Stimulated activated CD4-positive, alpha-beta T cell treated with anti-CD3 and anti-CD28 coated beads, Interleukin-12 subunit alpha, Interleukin-12 subunit beta, amount 100 ng/mL, for 24 hours (primary cell): Measurements from ENCODE around the gene MKLN1.
"Not testable (repeated sequence)": the region's sequence is repeated elsewhere in the genome, so short reads cannot be mapped to it uniquely, and the experiment has no call there.

ENCODE experiments used
- DNase-seq, 2 experiments: peaks; one replicate each; pipeline ENCODE4 v3.0.0-alpha.2; 2020; ENCODE audit warnings: low read depth in 2 of 2

The MKLN1 gene

DNA sequence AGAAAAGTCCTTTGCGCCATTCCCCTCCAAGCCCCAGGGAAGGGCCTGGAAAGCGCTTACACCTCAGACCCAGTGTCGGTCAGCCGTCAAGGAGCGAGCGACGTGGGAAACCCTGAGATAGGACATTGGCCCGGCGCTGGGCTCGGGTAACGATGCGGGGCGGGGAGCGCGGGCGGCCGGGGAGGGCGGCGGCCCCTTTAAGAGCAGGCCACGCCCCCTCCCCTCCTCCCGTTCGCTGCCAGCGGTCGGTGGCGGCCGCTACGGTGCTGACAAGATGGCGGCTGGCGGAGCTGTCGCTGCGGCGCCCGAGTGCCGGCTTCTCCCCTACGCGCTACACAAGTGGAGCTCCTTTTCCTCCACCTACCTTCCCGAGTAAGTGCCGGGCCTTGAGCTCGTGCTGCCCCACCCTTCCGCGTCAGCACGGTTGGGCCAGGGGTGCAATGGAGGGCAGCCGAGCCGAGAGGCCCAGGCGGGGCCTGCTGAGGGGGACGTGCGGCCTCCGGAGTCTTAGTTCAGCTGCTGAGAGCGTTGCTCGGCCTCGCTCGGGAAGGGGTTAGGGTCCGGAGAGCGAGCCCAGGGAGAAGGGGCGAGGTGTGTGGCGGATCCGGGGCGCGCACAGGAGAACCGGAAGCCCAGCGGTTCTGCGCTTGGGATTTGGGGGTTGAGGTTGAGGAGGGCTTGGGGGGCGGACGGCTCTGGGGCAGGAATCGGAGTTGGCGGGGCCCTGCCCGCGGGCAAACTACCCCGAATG is at the start of gene MKLN1:
TSS of gene MKLN1 (plus strand) at position 251 of the 751 bp plus-strand sequence. CDS start at position 275, 24 bp downstream.
- DNase-seq: peak; percentile 78 to 89

DNA sequence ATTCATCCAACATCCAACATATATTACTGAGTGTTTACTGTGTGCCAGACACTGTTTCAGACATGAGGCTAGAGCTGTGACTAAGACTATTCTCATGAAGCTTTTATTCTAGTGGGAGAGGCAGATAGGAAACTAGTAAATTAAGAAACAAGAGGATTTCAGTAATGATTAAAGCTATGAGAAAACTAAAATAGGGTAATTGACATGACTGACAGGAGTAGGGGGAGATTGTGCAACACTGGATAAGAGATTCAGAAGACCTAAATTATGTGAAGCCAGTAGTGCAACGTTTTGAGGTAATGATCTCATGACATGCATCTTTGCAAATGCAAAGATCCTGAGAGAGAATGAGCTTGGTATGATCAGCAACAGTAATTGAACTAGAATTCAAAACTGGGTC is 48.6 kb upstream of the MKLN1 start:
- no peak for DNase-seq

DNA sequence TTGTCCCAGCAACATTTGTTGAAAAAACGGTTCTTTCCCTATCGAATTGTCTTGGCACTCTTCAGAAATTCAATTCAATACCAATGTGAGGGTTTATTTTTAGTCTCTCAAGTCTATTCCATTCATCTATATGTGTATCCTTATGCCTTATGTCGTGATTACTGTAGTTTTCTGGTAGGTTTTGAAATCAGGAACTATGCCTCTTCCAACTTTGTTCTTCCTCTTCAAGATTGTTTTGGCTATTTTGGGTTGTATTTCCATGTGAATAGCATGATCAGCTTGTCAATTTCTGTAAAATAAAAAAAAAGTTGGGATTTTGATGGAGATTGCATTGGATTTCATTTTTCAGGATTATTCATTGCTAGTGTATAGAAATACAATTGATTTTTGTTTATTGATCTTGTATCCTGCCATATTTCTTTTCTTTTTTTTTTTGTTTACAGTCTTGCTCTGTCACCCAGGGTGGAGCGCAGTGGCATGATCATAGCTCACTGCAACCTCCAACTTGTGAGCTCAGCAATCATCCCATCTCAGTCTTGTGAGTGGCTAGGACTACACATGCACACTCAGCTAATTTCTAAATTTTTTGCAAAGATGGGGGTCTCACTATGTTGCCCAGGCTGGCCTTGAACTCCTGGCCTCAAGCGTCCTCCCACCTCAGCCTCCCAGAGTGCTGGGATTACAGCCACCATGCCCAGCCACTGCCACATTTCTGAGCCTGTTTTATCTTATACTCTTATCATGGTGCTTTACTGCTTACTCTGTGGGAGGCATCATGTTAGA is 46.2 kb upstream of the MKLN1 start:
- no peak for DNase-seq

DNA sequence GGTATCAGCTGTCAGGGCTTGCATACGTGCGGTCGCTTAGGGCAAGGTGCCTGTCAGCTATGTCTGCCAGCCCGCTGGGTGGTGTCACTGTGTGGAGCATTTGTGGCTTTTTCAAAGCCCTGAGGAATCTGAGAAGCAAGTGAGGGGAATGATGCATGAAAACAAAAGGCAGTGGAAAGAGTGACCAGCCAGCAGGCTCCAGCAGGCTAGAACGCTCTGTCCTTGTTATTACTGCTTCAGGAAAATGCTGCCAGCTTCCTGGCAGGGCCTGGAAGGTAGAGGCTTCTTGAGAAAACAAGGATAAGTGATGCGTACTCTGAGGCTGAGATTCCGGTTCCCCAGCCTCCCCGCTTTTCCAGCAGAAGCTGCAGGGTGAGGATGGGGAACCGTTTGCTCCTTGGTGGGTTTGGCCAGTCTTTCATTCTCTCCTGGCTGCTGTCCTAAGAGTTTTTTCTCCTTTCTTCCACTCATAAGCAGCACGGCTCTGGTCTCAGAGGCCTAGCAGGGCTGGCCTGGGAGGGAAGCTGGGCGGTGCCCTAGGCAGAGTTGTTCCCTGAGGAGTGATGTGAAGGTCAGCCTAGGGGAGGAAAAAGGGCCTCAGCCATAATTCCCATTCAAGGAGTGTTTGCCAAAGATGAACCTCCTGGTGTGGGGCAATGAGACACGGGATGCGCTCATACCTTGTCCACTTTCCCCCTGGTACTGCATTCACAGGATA is 42.8 kb upstream of the MKLN1 start:
- no peak for DNase-seq

DNA sequence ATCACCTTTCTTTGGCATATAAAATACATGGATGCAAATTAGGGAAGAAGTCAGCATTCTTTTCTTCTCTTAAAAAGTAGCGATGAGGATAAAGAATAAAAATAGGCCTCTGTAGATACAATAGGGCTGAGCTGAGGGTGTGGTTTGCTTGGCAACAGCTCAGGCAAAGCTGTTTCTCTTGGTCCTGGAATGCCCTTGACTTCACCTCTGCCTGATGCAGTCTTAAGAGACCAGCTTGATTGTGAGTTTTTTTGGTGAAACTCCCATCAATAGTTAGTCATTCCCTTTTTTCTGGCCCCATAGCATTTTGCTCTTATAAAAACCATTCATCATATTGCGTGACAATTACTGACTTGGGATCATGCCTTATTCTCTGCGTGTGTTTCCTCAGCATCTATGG is 42.1 kb upstream of the MKLN1 start:
- no peak for DNase-seq

DNA sequence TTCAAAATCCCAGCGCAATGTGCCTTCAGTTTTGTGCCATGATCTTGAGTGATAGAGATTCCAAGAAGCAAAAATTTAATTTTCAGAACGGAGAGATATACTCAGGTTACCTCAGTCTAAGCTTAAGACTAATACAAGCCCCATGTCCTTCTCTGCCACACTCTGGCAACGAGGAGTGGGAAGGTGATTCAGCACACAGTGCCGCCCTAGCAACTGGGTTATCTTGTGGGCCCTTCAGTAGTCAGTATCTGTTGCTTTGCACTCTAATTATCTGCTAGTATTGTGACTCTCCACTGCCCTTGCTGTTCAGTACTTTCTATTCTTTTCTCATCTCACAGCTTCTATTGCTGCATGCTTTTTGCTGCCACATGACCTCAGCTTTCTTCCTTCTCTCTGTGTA is 39.2 kb upstream of the MKLN1 start:
- DNase-seq: no peak

DNA sequence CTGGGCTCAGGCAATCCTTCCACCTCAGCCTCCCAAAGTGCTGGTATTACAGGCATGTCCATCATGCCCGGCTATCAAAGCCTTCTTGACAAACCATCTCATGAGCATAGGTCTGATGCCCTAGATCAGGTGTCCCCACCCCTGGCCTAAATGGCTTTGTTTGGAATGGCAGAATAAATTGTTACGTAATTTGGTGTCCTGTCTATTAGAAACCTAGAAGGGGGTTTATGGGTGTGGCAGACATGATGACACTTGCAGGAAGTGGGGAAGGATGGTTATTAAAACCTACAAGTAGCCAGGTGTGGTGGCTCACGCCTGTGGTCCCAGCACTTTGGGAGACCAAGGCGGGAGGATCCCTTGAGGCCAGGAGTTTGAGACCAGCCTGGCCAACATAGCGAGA is 38.6 kb upstream of the MKLN1 start:
- no peak for DNase-seq

DNA sequence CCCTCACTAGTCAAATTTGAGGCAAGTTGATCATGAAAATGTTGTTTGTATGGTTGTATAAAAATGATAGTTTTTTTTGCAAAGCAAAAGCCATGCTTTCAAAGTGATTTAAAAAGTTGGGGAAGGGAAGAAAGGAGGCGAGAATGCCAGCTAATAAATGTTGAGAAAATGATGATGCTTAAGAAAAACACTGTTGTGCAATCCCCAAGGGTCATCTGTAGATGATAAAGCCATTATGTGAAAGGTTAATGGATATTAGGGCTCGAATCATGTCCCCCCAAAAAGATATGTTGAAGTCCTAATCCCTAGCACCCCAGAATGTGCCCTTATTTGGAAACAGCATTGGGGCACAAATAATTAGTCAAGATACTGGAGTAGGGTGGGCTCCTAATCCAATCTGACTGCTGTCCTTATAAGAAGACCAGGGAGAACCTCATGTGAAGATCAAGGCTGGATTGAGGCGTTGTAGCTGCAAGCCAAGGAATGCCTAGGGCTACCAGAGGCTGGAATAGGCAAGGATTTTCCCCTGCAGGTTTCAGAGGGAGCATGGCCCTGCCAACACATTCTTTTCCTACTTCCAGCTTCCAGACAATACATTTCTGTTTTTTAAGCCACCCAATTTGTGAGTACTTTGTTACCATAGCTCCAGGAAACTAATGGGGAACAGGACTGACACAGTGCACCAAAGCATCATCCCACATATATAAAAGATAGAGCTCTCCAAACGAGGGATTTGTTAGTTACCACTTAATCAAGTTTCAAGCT is 35.4 kb upstream of the MKLN1 start:
- no peak for DNase-seq

DNA sequence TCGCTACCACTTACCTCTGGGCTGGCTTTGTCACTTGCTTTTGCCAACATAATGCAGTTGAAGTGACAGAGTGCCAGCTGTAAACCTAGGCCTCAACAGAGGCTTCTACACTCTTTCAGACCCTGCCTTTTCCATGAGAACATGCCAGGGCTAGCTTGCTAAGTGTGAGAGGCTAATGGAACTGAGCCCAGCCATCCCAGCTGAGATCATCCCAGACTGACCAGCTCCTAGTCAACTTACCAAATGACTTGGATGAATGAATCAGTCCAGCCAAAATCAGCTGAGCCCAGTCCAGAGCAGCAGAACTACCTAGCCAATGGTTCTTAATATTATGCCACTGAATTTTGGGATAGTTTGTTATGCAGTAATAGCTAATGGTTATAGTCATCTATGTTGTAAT is 34.7 kb upstream of the MKLN1 start:
- no peak for DNase-seq

DNA sequence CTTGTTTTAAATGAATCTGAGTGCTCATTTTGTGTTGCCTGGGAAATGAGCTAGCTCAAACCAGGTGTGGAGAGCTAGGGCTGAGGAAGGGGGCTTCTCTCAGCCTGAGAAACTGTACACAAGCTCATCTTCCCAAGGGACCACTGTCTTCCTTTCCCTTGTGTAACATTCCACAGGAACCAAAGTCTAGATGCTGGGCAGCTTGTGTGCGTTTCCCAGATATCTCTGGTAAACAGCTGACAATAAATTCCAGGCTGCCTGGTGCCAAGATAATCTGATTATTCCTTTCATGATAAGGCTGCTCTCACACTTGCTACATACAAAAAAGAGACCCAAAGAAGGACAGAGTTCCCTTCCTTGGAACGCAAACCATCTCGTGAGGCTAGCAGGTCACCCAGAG is 33.1 kb upstream of the MKLN1 start:
- DNase-seq: no peak

DNA sequence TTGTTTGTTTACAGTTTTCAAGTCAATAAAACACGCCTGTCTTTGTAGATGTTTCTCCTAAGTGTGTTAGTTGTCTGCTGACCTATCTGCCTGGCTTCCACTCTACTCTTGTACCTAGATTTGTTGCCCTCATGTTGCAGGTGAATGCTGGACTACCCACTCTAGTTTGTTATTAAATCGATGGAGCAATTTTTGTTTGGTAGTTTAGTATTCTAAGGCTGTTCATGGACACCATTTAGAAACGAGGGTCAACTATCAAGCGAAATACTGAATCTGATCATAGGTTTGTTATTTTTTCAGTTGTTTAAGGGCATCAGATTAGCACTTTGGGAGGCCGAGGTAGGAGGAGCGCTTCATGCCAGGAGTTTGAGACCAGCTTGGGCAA is 29.1 kb upstream of the MKLN1 start:
- DNase-seq: no peak

DNA sequence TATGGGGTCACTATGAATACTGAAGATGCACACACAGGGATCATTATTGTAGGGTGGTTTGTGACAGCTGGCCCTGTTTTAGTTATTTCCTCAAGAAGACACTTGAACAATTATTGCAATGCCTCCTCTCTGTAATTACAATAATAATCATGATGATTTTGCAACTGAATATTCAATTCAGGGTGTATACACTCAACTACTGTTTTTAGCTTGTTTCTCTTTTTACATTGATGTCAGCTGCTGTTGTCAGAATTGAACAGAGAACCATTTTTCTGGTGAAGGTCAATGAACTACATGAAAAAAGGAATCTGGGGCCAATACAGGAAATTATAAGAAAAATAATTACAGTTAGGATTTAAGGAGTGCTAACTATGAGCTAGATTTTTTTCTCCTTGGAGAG is 28.6 kb upstream of the MKLN1 start:
- DNase-seq: no peak

DNA sequence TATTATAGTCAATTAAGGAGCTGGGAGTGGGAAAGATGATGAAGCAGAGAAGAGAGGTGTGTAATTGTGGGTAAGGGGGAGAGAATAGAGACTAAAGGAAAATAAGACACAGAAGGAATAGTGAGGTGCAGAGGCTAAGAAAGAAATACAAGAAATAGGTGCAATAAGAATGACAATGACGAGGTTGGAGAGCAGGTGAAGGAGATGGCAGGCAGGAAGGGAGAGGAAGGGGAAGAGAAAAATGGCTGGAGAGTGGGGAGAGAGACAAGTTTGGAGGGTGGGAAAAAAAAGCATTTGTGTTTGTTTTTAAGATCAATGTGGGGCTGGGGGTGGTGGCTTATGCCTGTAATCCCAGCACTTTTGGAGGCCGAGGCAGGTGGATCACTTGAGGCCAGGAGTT is 27.6 kb upstream of the MKLN1 start:
- no peak for DNase-seq

DNA sequence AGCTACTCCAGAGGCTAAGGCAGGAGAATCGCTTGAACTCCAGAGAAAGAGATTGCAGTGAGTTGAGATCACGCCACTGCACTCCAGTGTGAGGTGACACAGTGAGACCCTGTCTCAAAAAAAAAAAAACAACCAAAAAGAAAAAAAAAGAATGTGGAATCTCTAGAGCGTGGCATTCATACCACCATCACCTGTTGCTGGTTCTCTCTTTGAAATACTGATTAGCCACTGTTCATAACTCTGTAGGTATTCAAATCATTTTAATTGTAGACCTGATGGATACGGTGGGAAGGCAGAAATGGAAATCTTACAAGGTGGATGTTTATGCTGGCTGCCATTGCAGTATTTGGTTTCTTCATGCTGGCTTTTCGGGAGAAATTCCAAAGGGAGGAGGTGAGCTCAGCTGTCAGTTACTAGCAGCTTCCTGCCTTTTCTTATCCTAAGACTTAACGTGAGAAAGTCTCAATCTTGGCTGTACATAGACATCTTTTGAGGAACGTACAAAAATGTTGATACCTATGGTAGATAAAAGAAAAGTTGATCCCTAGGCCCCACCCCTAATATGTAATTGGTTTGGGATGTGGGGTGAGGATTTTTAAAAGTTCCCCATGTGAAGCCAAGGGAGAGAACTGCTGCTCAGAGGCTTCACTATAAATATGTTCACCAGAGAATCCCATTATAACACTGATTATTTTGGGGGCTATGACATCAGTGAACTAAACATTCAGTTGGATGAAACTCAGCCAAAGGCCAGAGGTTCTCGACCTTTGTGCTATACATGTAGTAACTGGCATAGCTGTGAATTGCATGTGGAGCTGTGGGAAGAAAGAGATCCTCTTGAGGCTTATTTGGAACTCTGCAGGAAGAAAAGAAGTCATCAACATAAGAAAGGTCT is 26.9 kb upstream of the MKLN1 start:
- no peak for DNase-seq

DNA sequence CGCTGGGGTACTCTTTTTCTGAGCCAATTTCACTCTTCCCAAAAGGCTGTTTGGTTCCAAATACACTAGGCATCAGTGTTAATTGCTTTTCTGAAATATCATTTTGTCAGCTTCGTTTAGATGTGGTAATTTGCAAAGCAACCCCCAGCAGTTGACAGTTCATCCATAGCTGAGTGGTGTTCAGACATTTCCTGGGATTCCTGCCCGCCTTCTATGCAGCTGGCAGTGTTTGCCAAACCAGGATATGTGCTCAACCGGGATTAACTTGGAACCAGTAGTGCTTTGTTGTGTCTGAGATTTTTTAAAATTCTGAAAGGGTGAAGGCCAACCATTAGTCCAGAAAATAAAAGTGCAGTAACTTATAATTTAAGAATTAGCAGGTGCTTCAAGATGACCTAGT is 25.2 kb upstream of the MKLN1 start:
- DNase-seq: no peak

DNA sequence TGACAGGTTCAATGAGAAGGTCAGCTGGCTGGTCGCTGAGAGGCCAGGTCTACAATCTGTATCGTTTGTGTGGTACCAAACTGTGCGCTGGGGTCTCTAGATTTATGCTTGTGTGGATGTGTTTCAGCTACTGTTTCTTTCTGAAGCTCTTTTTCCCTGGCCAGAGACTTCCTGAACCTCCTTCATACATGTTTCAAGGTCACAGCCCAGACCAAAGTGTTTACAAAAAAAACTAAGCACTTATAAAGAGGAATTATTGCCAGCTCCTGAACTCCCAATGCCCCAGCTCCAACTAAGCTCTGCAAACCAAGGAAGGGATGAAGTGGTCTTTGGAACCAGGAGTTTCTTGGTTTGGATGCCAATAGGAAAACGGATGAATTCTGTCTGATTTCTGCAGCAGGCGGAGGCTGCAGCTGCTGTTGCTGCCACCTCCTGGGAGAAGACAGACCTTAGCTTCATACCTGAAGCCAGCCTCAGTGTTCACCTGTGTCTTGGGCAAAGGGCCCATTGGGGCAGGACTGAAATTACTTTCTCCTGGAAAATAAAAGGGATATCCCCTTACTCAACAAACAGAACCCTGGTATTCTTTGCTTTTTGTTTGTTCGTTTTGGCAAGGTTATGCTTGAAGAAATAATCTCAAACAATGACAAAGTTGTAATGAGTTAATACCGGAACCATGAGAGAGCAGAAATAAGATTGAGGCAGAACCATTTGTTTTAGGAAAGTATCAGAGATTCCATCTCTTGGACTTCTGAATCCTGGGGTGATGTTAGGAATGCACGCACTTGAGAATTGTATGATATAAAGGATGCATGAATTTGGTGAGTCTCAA is 24.6 kb upstream of the MKLN1 start:
- no peak for DNase-seq

DNA sequence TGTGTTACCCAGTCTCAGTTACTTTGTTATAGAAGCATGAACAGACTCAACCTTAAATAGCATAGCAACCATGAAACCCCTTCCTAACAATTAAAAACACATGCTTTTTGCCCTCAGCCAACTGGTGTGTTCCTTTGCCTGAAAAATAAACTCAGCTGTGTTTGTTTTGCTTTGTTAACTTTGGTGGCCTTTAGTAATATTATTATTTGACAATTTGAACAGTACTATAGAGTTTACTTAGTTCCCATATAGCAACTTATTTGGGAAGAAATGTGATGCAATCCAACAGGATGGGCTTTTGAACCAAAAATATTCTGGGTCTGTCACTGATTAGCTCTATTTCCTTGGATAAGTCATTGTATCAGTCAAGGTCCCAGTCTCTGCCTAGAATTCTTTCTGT is 22.5 kb upstream of the MKLN1 start:
- no peak for DNase-seq

DNA sequence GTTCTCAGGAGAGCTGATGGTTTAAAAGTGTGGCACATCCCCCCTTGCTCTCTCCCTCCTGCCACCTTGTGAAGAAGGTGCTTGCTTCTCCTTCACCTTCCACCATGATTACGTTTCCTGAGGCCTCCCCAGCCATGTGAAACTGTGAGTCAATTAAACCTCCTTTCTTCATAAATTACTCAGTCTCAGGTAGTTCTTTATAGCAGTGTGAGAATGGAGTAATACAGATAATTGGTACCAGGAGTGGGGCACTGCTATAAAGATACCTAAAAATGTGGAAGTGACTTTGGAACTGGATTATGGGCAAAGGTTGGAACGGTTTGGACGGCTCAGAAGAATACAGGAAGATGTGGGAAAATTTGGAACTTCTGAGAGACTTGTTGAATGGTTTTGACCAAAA is 21.6 kb upstream of the MKLN1 start:
- not testable (repeated sequence) for DNase-seq

DNA sequence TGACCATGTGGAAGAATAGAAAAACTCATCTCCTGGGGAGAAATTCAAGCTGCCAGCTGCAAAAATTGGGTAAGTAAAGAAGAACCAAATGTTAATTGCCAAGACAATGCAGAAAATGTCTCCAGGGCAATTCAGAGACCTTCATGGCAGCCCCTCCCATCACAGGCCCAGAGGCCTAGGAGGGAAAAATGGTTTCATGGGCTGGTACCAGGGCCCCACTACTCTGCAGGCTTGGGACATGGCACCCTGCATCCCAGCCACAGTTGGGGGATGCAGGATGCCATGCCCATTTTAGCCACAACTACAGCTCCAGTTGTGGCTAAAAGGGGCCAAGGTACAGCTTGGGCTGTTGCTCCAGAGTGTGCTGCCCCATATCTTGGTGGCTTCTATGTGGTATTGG is 20.9 kb upstream of the MKLN1 start:
- no peak for DNase-seq

DNA sequence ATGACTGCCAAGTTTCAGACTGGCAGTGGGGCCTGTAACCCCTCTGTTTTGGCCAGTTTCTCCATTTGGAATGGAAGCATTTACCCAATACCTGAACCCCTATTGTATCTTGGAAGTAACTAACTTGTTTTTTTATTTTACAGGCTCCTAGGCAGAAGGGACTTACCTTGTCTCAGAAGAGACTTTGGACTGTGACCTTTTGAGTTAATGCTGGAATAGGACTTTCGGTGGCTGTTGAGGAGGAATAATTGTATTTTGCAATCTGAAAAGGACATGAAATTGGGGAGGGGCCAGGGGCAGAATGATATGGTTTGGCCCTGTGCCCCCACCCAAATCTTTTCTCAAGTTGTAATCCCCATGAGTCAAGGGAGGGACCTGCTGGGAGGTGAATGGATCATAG is 20.0 kb upstream of the MKLN1 start:
- no peak for DNase-seq
